ENCODE results near the gene ADAMTS5.

The ADAMTS5 gene

GRCh38 chr21:26925122-26925521 lies 41.8 kb downstream of the ADAMTS5 start:
- no peaks in the 10 kb centered on the region for H3K9me3 ChIP-seq
- H3K27me3 ChIP-seq: no peaks in the 10 kb centered on the region
- TF ChIP-seq, protein P1, sequence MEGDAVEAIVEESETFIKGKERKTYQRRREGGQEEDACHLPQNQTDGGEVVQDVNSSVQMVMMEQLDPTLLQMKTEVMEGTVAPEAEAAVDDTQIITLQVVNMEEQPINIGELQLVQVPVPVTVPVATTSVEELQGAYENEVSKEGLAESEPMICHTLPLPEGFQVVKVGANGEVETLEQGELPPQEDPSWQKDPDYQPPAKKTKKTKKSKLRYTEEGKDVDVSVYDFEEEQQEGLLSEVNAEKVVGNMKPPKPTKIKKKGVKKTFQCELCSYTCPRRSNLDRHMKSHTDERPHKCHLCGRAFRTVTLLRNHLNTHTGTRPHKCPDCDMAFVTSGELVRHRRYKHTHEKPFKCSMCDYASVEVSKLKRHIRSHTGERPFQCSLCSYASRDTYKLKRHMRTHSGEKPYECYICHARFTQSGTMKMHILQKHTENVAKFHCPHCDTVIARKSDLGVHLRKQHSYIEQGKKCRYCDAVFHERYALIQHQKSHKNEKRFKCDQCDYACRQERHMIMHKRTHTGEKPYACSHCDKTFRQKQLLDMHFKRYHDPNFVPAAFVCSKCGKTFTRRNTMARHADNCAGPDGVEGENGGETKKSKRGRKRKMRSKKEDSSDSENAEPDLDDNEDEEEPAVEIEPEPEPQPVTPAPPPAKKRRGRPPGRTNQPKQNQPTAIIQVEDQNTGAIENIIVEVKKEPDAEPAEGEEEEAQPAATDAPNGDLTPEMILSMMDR (IDR thresholded peaks at IDR 0.05): no peak
- H3K4me1 ChIP-seq (ENCODE audit: control insufficient read depth in 1 of 2, insufficient read depth in 1 of 2, low read depth in 1 of 2, low read length in 1 of 2): no peaks in the 10 kb centered on the region
- H3K4me3 ChIP-seq (ENCODE audit: low read depth in 1 of 2, low read length in 1 of 2): no peak overlapping the region
- H3K27ac ChIP-seq: no peak overlapping the region
- H3K36me3 ChIP-seq: no peaks in the 10 kb centered on the region

- H3K4me3 ChIP-seq (ENCODE audit: low read depth in 1 of 2, low read length in 1 of 2): no peak overlapping the region
- no peaks in the 10 kb centered on the region for H3K9me3 ChIP-seq
- TF ChIP-seq, protein P1 (IDR thresholded peaks at IDR 0.05): no peak
These were observed 42.9 kb downstream of the ADAMTS5 start for GRCh38 chr21:26923986-26924385.

GRCh38 chr21:26920055-26920454 lies 46.8 kb downstream of the ADAMTS5 start:
- no peaks in the 10 kb centered on the region for H3K4me1 ChIP-seq (ENCODE audit: control insufficient read depth in 1 of 2, insufficient read depth in 1 of 2, low read depth in 1 of 2, low read length in 1 of 2)
- TF ChIP-seq, protein P1 (IDR thresholded peaks at IDR 0.05): no peak
- no peak overlapping the region for H3K4me3 ChIP-seq (ENCODE audit: low read depth in 1 of 2, low read length in 1 of 2)

More at GRCh38 chr21:26923986-26924385, 42.9 kb downstream of the ADAMTS5 start:
- no peaks in the 10 kb centered on the region for H3K36me3 ChIP-seq
- H3K4me1 ChIP-seq (ENCODE audit: control insufficient read depth in 1 of 2, insufficient read depth in 1 of 2, low read depth in 1 of 2, low read length in 1 of 2): no peaks in the 10 kb centered on the region
- no peaks in the 10 kb centered on the region for H3K27me3 ChIP-seq
- no peak overlapping the region for H3K27ac ChIP-seq

GRCh38 chr21:26918323-26919079 lies 48.4 kb downstream of the ADAMTS5 start:
- H3K4me3 ChIP-seq (ENCODE audit: low read depth in 1 of 2, low read length in 1 of 2): no peak overlapping the region
- H3K36me3 ChIP-seq: no peaks in the 10 kb centered on the region
- H3K4me1 ChIP-seq (ENCODE audit: control insufficient read depth in 1 of 2, insufficient read depth in 1 of 2, low read depth in 1 of 2, low read length in 1 of 2): no peaks in the 10 kb centered on the region
- H3K27ac ChIP-seq: no peak overlapping the region
- TF ChIP-seq, protein P1 (IDR thresholded peaks at IDR 0.05): no peak
- H3K9me3 ChIP-seq: no peaks in the 10 kb centered on the region
- H3K27me3 ChIP-seq: no peaks in the 10 kb centered on the region

More at GRCh38 chr21:26920055-26920454, 46.8 kb downstream of the ADAMTS5 start:
- Histone ChIP-seq H3K27me3 (no peaks in the 10 kb centered on the region), H3K36me3 (no peaks in the 10 kb centered on the region), H3K9me3 (no peaks in the 10 kb centered on the region), H3K27ac (no peak overlapping the region)

GRCh38 chr21:26916799-26917198 lies 50.1 kb downstream of the ADAMTS5 start:
- H3K4me1 ChIP-seq (ENCODE audit: control insufficient read depth in 1 of 2, insufficient read depth in 1 of 2, low read depth in 1 of 2, low read length in 1 of 2): no peaks in the 10 kb centered on the region
- TF ChIP-seq, protein P1 (IDR thresholded peaks at IDR 0.05): no peak
- H3K27ac ChIP-seq: no peak overlapping the region
- H3K4me3 ChIP-seq (ENCODE audit: low read depth in 1 of 2, low read length in 1 of 2): no peak overlapping the region
- no peaks in the 10 kb centered on the region for H3K27me3 ChIP-seq
- H3K9me3 ChIP-seq: no peaks in the 10 kb centered on the region
- H3K36me3 ChIP-seq: no peaks in the 10 kb centered on the region

Data from neutrophil (primary cell).